Regular cardiac myocyte (primary cell): ENCODE data around the gene ZNF451. TPM values are rescaled to one million over a fixed set of nuclear protein-coding genes. Genes with fewer than 3 reads are reported as not detected.

Experiments used
- total RNA-seq: library from RNA; depleted of rRNA; stranded (reverse); fragments of >200 nt; gene quantifications from 2 replicates; pipeline ENCODE4 v1.2.3, GENCODE V29; 2014

ZNF451 gene
- 56.6 and 79.5 TPM in 2 replicates for total RNA-seq

GRCh38 chr6:57089687-57090457 is at the start of gene ZNF451:
TSS of gene ZNF451 (plus strand) at chr6:57090188. CDS start at chr6:57090254, 66 bp downstream.

DNA sequence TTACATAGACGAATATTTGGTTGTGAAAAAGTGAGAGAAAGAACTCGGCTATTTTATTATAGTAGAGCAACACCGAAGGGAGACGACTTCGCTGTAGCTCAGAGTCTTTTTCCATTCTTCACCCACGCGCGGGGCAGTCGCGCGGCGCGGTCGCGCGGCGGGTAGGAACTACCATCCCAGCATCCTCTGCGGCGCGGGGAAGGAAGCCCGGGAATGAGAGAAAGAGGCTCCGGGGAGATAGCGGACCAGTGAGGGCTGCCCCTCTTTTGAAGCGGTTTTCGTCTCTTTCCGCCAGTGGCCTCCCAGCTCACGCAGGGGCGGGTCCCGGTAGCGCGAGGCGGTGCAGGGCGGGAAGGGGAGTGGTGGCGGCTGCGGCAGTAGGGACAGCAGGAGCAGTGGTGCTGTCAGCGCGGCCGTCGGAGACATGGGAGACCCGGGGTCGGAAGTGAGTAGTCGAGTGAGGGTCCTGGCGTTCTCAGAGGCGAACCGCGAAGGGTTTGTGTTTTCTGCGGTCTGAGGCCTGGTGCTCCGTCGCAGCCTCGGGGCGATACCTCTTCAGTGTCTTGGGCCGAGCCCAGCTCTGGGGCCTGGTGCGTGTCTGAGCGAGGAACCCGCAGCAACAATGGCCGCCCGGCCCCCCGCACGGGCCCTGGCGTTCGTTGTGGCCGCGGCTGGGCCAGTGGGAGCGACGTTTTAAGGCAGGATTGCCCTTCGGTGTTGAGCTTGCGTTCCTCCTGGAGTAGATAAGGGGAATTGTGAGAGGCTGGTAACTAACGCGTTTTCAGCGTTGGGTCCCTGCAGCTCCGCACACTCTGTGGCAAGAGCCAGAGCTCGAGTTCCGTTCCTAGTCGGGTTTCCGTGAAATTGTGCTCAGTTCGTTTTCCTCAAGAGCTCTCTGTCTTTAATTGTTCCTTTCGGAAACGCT is 43.4 kb upstream of the ZNF451 start, which contains the start of gene KIAA1586:
TSS of gene KIAA1586 (plus strand) at position 362 of the 925 bp plus-strand sequence. CDS start at position 425, 63 bp downstream.

GRCh38 chr6:57172136-57173055 is 82.4 kb downstream of the ZNF451 start, which contains the start of gene BAG2:
TSS of gene BAG2 (plus strand) at chr6:57172326. CDS start at chr6:57172698, 372 bp downstream.

Other genes starting within 250 kb of the ZNF451 start
- gene BEND6, start 135.1 kb upstream of the ZNF451 start, total RNA-seq: 10.0 and 13.8 TPM in 2 replicates
- 13.8 and 19.2 TPM in 2 replicates for gene KIAA1586, start 43.5 kb upstream of the ZNF451 start, total RNA-seq
- 15.3 and 17.2 TPM in 2 replicates for gene BAG2, start 82.1 kb downstream of the ZNF451 start, total RNA-seq
- 33.0 and 60.3 TPM in 2 replicates for gene RAB23, start 132.1 kb downstream of the ZNF451 start, total RNA-seq
- 27.1 and 54.4 TPM in 2 replicates for gene PRIM2, start 227.4 kb downstream of the ZNF451 start, total RNA-seq